Measurements from ENCODE around the gene RRN3.
"Not testable (repeated sequence)": the region's sequence is repeated elsewhere in the genome, so short reads cannot be mapped to it uniquely, and the experiment has no call there.

- TF ChIP-seq, protein P1, sequence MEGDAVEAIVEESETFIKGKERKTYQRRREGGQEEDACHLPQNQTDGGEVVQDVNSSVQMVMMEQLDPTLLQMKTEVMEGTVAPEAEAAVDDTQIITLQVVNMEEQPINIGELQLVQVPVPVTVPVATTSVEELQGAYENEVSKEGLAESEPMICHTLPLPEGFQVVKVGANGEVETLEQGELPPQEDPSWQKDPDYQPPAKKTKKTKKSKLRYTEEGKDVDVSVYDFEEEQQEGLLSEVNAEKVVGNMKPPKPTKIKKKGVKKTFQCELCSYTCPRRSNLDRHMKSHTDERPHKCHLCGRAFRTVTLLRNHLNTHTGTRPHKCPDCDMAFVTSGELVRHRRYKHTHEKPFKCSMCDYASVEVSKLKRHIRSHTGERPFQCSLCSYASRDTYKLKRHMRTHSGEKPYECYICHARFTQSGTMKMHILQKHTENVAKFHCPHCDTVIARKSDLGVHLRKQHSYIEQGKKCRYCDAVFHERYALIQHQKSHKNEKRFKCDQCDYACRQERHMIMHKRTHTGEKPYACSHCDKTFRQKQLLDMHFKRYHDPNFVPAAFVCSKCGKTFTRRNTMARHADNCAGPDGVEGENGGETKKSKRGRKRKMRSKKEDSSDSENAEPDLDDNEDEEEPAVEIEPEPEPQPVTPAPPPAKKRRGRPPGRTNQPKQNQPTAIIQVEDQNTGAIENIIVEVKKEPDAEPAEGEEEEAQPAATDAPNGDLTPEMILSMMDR (IDR thresholded peaks at IDR 0.05), result not testable (repeated sequence)
- TF ChIP-seq POLR2A (IDR thresholded peaks at IDR 0.05), result not testable (repeated sequence)
These were observed 13.2 kb downstream of the RRN3 start for GRCh38 chr16:15080883-15081282.

All from esophagus squamous epithelium (tissue), 4 donors.